Posterior vena cava (tissue), 2 donors: ENCODE measurements around the gene UBE2I. TPM values are rescaled to one million over a fixed set of nuclear protein-coding genes. Genes with fewer than 3 reads are reported as not detected.
A peak's percentile ranks its signal among the peaks of the same experiment; 100 is the strongest.

Experiments used
- DNase-seq: peaks from one replicate; pipeline ENCODE4 v3.0.0-alpha.2; 2020; ENCODE audit warnings: low spot score
- intact Hi-C, 2 donors: fragments of 100-400 bp; cut with DNase I; formaldehyde crosslinking; loops; one replicate each; pipeline versions ENCODE4 v1.14.1 to v1.14.2; 2022 to 2023
- total RNA-seq, 2 donors: library from RNA; stranded (reverse); fragmentation: NEBNext Ultra II Directional; extraction: Animal tissue kit (Norgen Biotek cat#: 25700); gene quantifications; one replicate each; pipeline ENCODE4 v1.2.1, GENCODE V29; 2021
- donor health status: DM: yes; HTN: yes; CAD: no.
- donor health status: DM: yes; HTN: yes; CAD: no.

The UBE2I gene
- total RNA-seq, 2 donors from 2014 or later = 68.0 to 68.4 TPM

DNA sequence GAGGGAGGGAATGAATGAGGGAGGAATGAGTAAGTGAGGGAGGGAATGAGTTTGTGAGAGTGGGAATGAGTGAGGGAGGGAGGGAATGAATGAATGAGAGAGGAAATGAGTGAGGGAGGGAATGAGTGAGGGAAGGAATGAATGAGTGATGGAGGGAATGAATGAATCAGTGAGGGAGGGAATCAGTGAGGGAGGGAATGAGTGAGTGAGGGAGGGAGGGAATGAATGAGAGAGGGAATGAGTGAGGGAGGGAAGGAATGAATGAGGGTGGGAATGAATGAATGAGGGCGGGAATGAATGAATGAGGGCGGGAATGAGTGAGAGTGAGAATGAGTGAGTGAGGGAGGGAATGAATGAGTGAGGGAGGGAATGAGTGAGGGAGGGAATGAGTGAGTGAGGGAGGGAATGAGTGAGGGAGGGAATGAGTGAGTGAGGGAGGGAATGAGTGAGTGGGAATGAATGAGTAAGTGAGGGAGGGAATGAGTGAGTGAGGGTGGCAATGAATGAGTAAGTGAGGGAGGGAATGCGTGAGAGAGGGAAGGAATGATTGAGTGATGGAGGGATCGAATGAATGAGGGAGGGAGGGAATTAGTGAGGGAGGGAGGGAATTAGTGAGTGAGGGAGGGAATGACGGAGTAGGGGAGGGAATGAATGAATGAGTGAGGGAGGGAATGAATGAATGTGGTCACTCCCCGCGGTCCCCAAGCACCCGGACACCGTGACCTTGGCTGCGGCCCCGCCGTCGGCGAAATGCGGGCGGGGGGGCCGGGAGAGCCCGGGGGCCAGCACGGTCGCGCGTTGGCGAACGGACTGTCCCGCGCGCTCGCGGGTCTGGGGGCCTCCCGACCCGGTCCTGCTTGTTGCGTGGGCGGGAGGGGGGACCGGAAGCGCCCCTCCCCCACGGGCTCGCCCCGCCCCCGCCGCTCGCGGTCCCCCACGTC is 1.1 kb upstream of the UBE2I start:
- intact Hi-C loops = no loop called here
- DNase-seq = no peak

DNA sequence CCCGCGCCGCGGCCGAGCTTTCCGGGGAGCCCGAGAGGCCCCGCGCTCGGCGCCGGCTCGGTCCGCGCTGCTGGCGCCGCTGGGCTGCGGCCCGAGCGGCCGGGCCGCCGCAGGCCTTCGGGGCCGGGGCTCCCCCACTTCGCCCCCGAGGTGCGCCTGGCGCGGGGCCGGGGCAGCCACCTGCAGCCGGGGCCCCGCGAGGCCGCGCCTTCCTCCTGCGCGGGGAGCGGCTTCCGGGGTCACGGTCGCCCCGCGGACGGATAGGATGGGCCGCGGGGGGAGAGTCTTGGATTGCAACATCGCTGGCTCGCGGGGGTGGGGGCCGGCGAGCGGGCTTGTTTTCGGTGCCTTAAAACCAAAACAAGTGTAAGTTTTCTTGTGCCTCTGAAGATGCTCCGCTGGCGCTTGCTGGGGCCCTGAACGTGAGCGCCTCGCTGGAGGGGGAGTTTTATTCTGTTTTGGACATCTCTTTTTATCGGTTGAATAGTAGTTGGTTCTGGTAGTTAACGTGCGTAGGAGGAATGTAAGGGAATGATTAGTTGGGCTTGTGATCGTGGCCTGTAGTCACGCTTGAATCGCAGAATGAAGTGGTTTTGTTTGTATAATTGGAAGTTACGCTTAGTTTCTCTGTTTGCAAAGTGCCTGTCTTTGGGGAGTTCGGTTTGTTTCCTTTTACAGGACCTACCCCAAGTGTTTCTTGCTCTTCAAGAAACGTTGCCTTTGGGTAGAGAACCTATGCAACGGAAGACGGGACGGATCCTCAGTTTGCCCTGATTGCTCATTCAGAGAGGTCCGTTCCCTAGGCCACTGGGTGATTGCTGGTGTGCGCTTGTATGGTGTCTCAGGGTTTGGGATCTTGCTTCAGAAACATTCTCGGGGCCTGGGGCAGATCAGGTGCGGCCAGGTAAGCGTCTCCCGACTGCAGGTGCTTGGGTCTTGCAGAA is 724 bp downstream of the UBE2I start:
- intact Hi-C loops = no loop called here
- peak; percentile 90 for DNase-seq

DNA sequence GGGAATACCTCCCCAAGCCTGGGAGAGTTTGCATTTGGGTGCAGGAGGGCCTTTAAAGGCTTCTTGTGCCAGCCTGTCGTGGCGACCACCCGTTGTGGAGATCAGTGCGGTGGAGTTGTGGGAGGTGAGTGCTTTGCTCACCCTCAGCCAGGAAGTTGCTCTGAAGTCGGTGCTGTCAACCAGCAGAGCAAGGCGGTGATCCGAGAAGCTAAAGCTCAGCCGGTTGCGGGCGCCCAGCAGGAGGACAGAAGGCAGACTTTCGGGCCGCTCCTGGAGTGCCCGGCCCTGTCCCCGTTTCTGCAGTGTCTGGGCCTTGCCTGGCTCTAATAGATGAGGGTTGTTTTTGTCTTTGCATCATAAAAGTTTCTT is 1.4 kb downstream of the UBE2I start:
- no peak for DNase-seq
- intact Hi-C loops = no loop called here

DNA sequence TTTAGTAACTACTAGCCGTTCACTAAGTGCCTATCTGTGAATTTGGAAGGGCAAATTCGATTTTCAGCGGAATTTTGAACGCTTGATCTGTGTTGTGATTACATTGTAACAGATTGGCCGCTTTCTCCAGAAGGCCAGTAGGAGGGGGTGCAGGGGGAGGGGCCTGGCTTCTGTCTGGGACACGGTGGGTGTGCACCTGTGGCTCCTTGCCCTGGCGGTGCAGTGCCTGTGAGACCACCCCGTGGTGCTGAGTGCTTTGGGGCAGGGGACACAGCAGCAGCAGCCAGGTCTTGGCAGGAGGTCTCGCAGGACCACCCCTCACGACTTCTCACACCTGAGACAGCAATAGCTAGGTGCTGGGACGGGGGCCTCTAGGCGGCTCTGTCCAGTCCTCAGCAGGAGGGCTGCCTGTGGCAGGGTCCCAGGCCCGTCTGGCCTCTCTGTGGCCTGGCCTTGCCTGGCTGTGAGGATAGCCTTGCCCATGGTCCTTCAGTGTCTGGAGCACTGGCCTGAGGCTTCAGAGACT is 1.8 kb downstream of the UBE2I start:
- no peak for DNase-seq
- intact Hi-C loops = no loop called here

DNA sequence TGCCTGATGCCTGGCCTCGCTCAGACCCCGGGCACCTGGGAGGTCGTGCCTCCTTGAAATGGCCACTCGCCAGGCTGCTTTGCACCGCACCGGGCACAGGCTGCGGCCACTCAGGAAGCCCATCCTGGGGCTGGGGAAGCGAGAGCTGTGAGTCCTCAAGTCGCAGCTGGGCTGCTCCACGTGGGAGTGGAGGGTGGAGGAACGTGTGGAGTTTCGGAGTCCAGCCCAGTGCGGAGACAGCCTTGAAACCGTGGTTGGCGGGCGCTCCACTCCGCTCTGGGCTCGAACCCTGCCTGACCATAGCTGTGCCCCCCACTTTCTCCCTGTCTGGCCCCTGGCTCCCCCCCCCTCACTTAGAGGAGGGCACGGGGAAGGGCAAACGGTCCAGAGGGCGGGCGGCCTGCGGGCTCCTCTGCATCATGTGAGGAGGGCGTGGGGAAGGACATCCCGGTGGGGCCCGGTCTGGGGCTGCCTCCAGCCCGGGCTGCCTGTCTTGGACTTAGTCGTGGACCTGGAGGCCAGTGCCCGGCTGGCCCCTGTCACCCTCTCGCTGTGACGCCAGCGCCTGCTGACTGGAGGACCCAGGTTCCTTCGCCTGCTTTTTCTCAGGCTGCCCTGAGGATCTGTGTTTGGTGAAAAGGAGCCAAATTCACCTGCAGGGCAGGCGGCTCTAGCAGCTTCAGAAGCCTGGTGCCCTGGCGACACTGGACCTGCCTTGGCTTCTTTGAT is 2.5 kb downstream of the UBE2I start:
- DNase-seq = no peak
- intact Hi-C loops = no loop called here

DNA sequence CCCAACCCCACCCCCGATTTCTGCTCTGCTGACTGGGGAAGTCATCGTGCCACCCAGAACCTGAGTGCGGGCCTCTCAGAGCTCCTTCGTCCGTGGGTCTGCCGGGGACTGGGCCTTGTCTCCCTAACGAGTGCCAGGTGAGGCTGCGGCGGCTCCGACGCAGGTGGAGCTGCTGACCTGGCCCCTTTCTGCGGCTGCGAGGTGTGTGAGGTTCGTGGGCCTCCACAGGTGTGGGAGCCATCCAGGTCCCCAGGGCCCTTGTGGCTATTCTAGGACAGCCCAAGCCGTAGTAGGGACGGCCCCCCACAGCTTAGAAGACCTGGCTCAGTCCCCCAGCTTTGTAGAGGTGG is 3.0 kb downstream of the UBE2I start:
- intact Hi-C loops = no loop called here
- DNase-seq = no peak

DNA sequence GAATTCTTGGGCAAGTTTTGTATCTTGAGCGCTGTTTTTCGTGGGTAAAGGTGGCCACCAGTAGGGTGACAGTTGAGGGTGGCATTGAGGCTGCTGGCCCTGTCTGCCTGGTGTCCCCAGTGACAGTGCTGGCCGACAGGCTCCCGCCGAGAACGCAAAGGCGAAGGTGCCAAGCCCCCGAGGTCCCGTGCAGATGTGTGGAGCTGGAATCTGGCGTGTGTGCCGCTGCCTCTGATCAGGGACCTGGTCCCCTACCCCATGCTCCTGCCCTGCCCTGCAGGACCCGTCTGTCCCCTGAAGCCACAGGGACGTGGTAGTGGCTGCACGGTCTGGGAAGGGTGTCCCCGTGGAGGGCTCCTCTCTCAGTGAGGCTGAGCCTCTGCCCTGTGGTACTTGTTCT is 3.5 kb downstream of the UBE2I start:
- DNase-seq = no peak

DNA sequence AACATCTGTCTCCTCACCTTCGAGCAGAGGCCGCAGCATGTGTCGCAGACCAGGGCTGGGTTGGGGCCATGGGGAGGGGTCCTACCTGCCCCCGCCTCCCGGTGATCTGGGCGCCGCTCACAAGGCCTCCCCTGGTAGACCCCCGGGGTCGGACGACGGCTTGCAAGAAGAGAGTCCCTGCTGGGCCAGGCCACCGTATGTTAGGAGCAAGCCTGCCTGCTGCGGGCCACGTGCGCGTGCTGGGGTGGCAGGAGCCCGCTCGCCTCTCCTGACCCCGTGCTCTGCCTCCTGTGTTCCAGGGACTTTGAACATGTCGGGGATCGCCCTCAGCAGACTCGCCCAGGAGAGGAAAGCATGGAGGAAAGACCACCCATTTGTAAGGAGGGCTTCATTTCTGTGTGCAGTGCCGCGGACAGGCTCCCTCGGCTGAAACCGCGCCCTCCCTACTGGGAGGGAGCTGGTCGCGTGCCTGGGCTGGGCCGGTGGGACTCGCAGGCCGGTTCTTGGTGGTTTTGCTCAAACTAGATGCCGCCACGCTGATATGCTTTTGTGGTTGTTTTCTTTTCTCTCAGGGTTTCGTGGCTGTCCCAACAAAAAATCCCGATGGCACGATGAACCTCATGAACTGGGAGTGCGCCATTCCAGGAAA is 4.4 kb downstream of the UBE2I start:
- DNase-seq = no peak
- intact Hi-C loops = no loop called here

More for the DNA sequence above, 3.5 kb downstream of the UBE2I start:
- intact Hi-C loops = no loop called here

DNA sequence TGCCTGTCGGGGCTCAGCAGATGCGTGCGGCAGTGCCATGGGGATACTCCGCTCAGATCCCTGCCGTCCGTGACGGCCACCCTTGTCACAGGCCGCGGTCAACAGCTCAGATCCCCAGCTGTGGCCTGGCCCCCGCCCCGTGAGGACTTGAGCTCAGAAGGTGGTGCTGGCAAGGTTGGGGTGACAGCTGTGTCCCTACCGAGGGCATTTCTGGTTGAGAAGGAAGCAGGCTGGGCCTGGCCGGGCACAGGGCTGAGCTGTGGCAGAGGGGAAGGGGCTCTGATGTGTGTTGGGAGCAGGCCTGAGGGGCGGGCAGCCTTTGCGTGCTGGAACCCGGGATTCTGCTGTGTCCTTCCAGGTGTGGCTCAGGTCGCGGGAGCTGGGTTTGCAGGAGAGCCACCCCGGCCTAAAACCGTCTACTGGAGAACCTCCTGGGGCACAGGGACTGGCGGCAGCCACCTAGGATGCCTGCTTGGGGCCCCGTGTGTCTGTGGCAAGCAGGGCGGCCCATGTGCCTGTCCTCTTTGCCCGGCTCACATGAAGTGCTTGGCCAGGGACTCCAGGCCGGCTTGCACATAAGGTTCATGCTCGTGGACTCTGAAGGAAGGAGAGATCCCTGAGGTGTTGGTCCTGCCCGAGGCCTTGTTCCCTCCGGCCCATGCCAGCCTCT is 5.1 kb downstream of the UBE2I start:
- intact Hi-C loops = no loop called here
- DNase-seq = no peak

DNA sequence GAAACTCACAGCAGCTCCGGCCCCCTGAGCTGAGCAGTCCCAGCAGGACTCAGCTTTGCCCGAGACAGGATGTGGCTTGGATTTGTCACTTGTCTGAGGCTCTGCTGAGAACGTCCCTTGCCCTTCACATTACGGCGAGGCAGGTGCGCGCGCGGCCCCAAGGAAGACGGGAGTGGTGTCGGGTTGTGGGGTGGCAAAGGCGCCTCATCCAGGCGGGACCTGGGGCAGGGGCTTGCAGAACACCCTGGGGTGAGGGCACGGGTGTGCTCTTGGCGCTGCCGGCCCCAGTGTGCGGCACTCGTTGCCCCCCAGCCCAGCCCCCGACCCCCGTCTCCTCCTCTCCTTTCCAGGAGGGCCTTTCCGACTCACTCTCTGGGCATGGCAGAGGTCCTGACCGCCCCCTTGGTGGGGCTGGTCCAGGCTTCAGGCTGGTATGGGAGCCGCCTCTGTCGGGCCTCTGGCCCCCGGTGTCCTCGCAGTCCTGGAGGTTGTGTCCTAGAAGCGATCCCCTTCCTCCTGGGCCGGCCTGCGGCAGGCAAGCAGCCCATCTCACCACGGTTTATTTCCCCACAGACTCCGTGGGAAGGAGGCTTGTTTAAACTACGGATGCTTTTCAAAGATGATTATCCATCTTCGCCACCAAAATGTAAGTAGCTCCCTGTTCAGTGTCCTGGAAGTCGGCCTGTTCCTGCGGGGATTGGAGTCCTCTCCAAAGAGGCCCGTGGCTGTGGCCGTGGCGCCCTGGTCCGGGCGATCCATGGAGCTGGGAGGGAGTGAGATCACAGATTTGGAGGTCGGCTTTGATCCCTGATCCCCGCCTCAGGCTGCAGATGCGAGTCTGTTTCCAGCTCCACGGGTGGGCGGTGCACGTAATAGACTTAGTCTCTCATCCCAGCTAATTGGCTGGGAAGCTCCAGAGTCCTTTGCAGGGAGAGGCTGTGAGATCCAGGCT is 5.9 kb downstream of the UBE2I start:
- intact Hi-C loops = no loop called here
- no peak for DNase-seq

DNA sequence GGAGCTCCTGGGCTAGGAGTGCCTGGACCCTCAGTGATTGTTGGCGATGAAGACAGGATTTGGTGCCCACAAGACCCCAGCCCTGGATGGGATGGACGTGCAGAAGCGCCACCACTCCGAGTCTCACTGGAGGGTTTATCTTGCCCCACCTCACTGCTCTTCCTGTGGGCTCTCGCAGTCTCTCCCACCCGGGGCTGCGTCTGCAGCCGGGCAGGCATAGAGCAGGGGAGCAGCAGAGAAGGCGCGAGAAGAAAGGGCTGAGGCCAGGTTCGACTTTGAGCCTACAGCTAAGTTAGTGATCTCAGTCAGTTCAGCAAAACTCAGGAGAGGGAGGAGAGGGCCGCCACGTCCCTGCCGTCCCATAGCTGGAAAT is 6.6 kb downstream of the UBE2I start:
- DNase-seq = no peak
- intact Hi-C loops = no loop called here

DNA sequence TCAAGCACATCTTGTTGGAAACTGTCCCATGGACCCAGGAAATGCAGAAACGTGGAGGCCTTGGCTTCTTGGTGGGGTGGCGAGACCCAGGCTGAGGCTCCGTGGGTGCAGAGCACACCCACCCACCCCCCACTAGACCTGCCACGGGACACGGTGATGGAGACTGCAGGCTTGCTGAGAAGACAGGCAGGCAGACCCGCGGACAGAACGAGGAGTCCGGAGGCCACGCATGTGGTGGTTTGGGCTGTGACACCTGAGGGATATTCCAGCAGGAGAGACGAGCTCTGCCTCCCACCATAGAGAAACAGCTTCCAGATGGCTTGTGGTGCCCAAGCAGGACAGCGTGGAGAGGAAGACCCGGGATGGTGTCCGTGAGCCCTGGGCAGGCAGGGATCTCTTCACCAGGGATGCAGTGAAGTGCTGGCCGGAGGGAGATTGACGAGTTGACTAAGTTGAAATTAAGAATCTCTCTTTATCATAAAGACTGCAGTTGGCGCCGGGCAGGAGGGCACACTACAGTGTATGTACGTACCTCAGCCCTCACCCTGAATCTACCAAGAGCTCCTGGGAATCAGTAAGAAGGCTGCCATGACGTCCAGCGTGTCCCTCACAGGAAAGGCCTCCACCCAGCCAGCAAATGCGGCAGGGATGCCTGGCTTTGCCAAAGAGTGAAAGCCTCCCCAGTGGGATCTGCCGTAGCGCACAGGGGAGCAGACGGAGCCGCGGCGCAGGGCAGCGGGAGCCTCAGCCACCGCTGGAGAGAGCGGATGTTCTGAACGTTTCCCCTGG is 8.2 kb downstream of the UBE2I start:
- intact Hi-C loops = no loop called here
- DNase-seq = no peak

DNA sequence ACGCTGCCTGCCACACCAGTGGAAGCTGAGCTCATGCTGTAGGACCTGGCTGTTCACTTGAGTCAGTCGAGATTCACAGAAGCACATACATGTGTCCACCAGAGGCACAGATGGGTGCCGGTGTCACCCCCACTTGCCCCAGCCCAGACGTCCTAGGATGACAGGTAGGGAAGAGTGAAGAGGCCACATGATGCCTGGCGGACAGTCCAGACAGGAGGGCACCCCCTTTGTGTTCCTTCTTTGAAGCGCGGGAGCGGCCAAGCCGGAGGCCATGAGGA is 8.8 kb downstream of the UBE2I start:
- no peak for DNase-seq
- intact Hi-C loops = no loop called here

DNA sequence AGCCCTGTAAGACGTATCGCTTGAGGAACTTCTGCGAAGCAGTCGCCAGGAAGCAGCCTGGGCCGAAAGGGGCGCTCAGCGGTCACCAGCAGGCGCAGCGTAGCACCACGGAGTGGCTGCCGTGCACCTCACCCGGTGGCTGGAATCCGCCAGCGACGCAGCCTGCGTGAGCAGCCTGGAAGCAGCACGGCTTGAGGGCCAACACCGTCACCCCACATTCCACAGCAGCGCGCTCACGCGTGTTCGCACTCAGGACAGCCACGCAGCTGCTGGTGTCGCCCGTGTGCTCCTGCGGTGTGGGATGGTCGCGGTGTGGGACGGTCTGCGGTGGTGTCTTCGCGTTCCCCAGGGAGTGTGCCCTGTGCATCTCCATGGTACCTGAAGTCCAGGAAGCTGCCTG is 9.6 kb downstream of the UBE2I start:
- no peak for DNase-seq

DNA sequence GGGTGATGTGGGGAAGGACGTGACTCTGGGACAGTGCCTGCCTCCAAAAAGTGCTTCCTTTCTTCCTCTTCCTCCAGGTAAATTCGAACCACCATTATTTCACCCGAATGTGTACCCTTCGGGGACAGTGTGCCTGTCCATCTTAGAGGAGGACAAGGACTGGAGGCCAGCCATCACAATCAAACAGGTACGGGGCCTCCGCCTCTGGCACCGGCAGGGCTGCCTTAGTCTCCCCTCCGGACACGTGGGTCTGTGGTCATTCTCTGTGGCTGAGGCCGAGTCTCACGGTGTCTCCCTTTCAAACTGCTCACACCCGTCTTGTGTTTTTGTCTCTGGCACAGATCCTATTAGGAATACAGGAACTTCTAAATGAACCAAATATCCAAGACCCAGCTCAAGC is 10.7 kb downstream of the UBE2I start:
- intact Hi-C loops = no loop called here
- no peak for DNase-seq

More for the DNA sequence above, 9.6 kb downstream of the UBE2I start:
- intact Hi-C loops = no loop called here

DNA sequence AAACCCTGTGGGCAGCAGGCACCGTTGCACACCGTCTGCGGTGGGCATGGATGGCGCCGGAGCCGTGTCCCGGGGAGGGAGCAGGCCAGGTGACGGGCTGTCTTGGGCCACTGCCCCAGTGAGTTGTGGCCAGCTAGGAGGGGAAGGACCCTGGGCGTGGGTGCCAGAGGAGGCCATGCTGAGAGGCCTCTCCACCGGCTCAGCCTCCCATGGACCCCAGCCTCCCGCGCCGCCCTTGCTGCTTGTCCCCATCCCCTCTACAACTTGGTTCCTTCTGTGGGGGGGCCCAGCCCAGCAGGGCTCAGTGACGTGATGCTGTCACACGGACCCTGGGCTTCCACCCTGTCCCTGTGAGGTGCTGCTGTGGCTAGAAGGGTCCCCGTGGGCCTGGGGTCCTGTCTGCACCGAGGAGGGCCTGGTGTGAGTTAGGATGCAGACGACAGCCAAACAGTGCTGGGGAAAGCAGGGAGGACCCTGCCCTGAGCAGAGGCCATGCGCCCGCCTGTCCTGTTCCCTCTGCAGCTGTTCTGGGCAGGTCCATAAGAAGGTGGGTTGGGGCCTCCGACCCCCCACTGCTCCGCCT is 11.3 kb downstream of the UBE2I start:
- DNase-seq = no peak
- intact Hi-C loops = no loop called here

DNA sequence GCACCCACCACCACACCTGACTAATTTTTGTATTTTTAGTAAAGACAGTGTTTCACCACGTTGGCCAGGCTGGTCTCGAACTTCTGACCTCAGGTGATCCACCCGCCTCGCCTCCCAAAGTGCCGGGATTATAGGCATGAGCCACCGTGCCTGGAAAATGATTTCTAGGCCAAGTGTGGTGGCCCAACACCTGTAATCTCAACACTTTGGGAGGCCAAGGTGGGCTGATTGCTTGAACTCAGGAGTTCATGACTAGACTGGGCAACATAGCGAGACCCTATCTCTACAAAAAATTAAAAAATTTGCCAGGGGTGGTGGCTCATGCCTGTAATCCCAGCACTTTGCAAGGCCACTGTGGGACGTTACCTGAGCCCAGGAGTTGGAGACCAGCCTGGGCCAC is 13.0 kb downstream of the UBE2I start:
- DNase-seq = no peak
- intact Hi-C loops = no loop called here
